Germinal center (tissue), 1 donor: Measurements from ENCODE around the gene MX2.

Experiments
- DNase-seq: peaks from one replicate; pipeline ENCODE4 v3.0.0; 2012; ENCODE audit warnings: mixed read lengths, low spot score

Gene MX2

GRCh38 chr21:41365377-41366107 lies 3.7 kb downstream of the MX2 start:
- DNase-seq = no peak

GRCh38 chr21:41366522-41367151 lies 4.8 kb downstream of the MX2 start:
- peak; percentile 22 for DNase-seq

GRCh38 chr21:41367301-41367944 lies 5.6 kb downstream of the MX2 start:
- peak; percentile 38 for DNase-seq

GRCh38 chr21:41367945-41368734 lies 6.3 kb downstream of the MX2 start:
- DNase-seq = peak; percentile 84

- DNase-seq = peak; percentile 41
Observed at GRCh38 chr21:41368735-41369104, 6.9 kb downstream of the MX2 start.

GRCh38 chr21:41369105-41369919 lies 7.5 kb downstream of the MX2 start:
- DNase-seq = peak; percentile 73

GRCh38 chr21:41369920-41370839 lies 8.4 kb downstream of the MX2 start:
- no peak for DNase-seq

GRCh38 chr21:41370840-41371684 lies 9.2 kb downstream of the MX2 start:
- no peak for DNase-seq

GRCh38 chr21:41371685-41372030 lies 9.8 kb downstream of the MX2 start:
- DNase-seq = no peak

- no peak for DNase-seq
Observed at GRCh38 chr21:41373253-41373652, 11.4 kb downstream of the MX2 start.

- no peak for DNase-seq
Observed at GRCh38 chr21:41373763-41374162, 11.9 kb downstream of the MX2 start.

- DNase-seq = no peak
Observed at GRCh38 chr21:41374177-41374712, 12.4 kb downstream of the MX2 start.

- no peak for DNase-seq
Observed at GRCh38 chr21:41374867-41375533, 13.2 kb downstream of the MX2 start.

GRCh38 chr21:41375875-41376274 lies 14.0 kb downstream of the MX2 start:
- no peak for DNase-seq

- no peak for DNase-seq
Observed at GRCh38 chr21:41377715-41378114, 15.9 kb downstream of the MX2 start.

- no peak for DNase-seq
Observed at GRCh38 chr21:41378849-41379248, 17.0 kb downstream of the MX2 start.

GRCh38 chr21:41379901-41380300 lies 18.1 kb downstream of the MX2 start:
- no peak for DNase-seq

- no peak for DNase-seq
Observed at GRCh38 chr21:41381731-41382130, 19.9 kb downstream of the MX2 start.
